ENCODE measurements around the gene MACROD2. TPM values are rescaled to one million over a fixed set of nuclear protein-coding genes. Genes with fewer than 3 reads are reported as not detected.

Gene MACROD2
- total RNA-seq, 1 experiment from 2014 or later, result 1.6 TPM

DNA sequence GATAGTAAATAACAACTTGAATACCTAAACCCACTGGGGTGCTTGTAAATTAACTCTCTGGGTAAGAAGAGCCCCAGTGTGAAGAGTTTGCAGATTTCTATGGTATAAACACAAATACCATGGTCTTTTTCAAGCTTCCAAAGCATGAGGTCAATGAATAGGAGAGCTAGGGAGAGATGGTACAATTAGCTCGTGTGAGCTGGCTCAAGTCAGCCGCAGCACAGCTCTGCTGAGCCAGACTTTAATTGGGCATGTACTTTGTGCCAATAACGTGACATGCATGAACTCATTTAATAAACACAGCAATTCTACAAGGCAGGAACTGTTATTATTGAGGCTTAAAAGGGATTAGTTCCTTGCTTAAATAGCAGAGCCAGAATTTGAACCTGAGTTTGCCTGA is 1893.7 kb downstream of the MACROD2 start:
- Histone ChIP-seq H3K27ac (ENCODE audit: insufficient read length, low read depth, low read length) (no peak overlapping the region), H3K4ac (ENCODE audit: low read depth, low read length) (no peak overlapping the region), H2BK5ac (ENCODE audit: insufficient read length, low read length) (no peak overlapping the region), H3K79me1 (ENCODE audit: insufficient read depth, low read depth, low read length, poor library complexity, severe bottlenecking) (no peaks in the 10 kb centered on the region), H2AFZ (ENCODE audit: low read length) (no peak overlapping the region), H3K9ac (ENCODE audit: extremely low read depth, insufficient read length, low read length) (no peak overlapping the region), H3K18ac (ENCODE audit: insufficient read length, low read depth, low read length) (no peak overlapping the region), H3K9me3 (ENCODE audit: control insufficient read depth, low read depth, low read length) (peaks cover 6% of the 10 kb centered on the region), H2BK12ac (ENCODE audit: insufficient read length, low read depth, low read length) (no peak overlapping the region), H3K23me2 (ENCODE audit: insufficient read length, low read depth, low read length, poor library complexity, severe bottlenecking) (no peaks in the 10 kb centered on the region), H2BK20ac (ENCODE audit: low read depth, low read length, poor library complexity, severe bottlenecking) (no peak overlapping the region), H4K20me1 (ENCODE audit: control insufficient read depth, insufficient read depth, insufficient read length) (no peaks in the 10 kb centered on the region), H3K56ac (ENCODE audit: insufficient read length, low read depth, low read length) (no peak overlapping the region), H2BK15ac (ENCODE audit: low read depth, low read length) (no peak overlapping the region), H3K27me3 (ENCODE audit: insufficient read depth, low read length) (no peaks in the 10 kb centered on the region; the same call in 1 of the 2 replicates), H3K14ac (ENCODE audit: insufficient read depth, low read length) (no peak overlapping the region), H3T11ph (ENCODE audit: low read length) (no peak overlapping the region), H3K79me2 (ENCODE audit: insufficient read depth, low read length) (no peaks in the 10 kb centered on the region), H2BK120ac (ENCODE audit: low read depth, low read length, poor library complexity, severe bottlenecking) (no peak overlapping the region), H3K4me2 (ENCODE audit: insufficient read depth, insufficient read length, low read length) (no peak overlapping the region), H3K4me1 (ENCODE audit: insufficient read depth, low read length) (peaks cover 7% of the 10 kb centered on the region; the same call in 1 of the 2 replicates), H4K5ac (ENCODE audit: insufficient read length, low read depth, low read length) (no peak overlapping the region), H3K23ac (ENCODE audit: insufficient read length, low read depth, low read length) (no peak overlapping the region), H4K8ac (replicated peaks; ENCODE audit: insufficient read length, low read depth, low read length) (no peak overlapping the region), H2AK5ac (ENCODE audit: insufficient read length, low read length) (no peak overlapping the region), H4K91ac (ENCODE audit: insufficient read length, low read depth, low read length) (no peak overlapping the region)
- no peak for DNase-seq
- H3K9me3 Mint-ChIP-seq, result peaks cover 15 to 17% of the 10 kb centered on the region in 2 experiments
- peaks cover 32 to 35% of the 10 kb centered on the region in 2 experiments for H3K4me1 Mint-ChIP-seq
- peak overlapping the region in 1 of 3 experiments; percentile 86; a peak in 4 of 7 replicates for H3K27ac Mint-ChIP-seq
- H3K27me3 Mint-ChIP-seq (ENCODE audit: low read depth), result no peaks in the 10 kb centered on the region
- no peak overlapping the region for H3K4me3 Mint-ChIP-seq
- TF ChIP-seq, protein P1, sequence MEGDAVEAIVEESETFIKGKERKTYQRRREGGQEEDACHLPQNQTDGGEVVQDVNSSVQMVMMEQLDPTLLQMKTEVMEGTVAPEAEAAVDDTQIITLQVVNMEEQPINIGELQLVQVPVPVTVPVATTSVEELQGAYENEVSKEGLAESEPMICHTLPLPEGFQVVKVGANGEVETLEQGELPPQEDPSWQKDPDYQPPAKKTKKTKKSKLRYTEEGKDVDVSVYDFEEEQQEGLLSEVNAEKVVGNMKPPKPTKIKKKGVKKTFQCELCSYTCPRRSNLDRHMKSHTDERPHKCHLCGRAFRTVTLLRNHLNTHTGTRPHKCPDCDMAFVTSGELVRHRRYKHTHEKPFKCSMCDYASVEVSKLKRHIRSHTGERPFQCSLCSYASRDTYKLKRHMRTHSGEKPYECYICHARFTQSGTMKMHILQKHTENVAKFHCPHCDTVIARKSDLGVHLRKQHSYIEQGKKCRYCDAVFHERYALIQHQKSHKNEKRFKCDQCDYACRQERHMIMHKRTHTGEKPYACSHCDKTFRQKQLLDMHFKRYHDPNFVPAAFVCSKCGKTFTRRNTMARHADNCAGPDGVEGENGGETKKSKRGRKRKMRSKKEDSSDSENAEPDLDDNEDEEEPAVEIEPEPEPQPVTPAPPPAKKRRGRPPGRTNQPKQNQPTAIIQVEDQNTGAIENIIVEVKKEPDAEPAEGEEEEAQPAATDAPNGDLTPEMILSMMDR (conservative IDR thresholded peaks at IDR 0.05), result no peak
- H3K36me3 Mint-ChIP-seq (ENCODE audit: insufficient read depth in 1 of 3, low read depth in 3 of 3), result peaks cover 0 to 32% (median 13%) of the 10 kb centered on the region in 3 experiments; a peak in 4 of 7 replicates
- WGBS (ENCODE audit: extremely low coverage, insufficient read length, low lambda C conversion rate), result no CpG with 5 or more reads among the region's 3 CpGs

Measured in H9 (cell line).